GM19351 (cell line): ENCODE results near the gene CPXM1.

Source experiments
- ATAC-seq: cut with Tn5 transposase; IDR thresholded peaks from one replicate; pipeline ENCODE4 v1.9.1; 2021; ENCODE audit warnings: mild to moderate bottlenecking, moderate library complexity; ENCODE audit not compliant: unreplicated experiment

Gene CPXM1

DNA sequence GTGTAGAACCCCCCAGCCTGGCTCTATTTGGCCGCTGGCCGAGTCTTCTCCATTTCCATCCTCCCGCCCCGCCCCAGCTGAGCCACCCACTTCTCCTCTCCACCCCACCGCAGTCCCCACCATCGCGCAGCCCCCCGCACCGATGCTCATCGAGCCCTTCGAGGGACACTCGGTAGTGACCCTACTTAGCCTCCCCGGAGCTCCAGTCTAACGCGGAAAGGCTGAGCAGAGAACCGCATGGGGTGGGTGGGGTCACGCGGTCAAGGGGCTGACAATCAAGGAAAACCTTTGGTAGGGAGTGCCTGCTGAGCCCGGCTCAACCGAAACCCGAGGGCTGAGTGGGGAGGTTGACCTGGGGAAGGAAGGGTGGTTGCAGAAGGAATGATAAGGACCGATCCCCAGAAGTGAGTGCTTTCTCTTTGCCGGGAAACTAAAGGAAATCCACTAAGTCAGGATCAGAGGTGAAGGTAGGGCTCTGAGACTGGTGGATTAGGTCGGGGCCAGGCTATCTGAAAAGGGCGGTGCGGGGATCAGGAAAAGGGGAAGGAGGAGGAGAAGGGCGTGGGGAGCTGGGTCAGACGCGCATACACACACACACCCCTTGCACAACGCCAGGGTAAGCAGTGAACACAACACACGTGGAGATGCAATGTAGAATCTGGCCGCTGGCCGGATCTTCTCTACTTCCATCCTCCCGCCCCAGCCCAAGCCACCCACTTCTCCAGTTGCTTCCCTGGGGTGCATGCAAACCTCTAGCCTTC, 49.8 kb downstream of the CPXM1 start:
- ATAC-seq, result no peak

DNA sequence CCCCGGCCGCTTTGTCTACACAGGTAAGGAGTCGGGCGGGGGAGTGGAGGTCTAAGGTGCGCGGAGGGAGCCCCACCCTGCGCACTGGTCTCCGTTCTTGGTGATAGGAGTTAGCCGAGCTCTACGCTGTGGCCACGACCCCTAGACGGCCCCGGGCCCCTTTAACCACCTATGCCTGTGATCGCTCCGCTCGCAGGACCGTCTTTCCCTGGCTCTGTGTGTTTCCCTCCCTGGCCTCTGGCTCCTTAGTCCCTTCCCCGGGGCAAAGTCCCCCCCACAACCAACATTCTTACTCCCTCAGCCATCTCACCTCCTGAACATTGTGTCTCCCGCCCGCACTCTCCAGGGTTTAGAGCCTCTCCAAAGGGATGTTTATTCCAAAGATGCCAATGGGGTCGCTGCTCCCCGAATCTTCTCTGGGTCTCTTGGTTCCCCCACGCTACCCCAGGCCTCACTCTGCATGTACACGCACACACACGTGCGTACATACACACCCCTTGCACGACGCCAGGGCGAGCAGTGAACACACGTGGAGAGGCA, 50.4 kb downstream of the CPXM1 start:
- ATAC-seq, result no peak

DNA sequence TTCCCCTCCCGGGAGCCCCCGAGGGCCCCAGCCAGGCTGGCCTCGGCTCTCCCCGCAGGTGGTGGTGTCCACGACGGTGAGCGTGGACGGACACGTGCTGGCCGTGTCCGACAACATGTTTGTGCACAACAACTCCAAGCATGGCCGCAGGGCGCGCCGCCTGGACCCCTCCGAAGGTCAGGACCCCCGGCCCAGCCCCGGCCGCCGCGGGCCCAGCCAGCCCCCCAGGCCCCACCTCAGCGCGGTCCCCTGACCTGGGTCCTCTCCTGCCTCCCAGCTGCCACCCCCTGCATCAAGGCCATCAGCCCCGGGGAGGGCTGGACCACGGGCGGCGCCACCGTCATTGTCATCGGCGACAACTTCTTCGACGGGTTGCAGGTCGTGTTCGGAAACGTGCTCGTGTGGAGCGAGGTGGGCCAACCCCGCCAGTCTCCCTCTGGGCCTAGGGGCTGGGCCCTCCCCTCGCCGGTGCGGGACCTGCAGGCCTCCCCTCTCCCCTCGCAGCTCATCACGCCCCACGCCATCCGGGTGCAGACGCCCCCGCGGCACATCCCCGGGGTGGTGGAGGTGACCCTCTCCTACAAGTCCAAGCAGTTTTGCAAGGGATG, 51.0 kb downstream of the CPXM1 start:
- ATAC-seq, result no peak

- ATAC-seq, result no peak
Measured at GRCh38 chr20:2748551-2749342, 51.7 kb downstream of the CPXM1 start.

DNA sequence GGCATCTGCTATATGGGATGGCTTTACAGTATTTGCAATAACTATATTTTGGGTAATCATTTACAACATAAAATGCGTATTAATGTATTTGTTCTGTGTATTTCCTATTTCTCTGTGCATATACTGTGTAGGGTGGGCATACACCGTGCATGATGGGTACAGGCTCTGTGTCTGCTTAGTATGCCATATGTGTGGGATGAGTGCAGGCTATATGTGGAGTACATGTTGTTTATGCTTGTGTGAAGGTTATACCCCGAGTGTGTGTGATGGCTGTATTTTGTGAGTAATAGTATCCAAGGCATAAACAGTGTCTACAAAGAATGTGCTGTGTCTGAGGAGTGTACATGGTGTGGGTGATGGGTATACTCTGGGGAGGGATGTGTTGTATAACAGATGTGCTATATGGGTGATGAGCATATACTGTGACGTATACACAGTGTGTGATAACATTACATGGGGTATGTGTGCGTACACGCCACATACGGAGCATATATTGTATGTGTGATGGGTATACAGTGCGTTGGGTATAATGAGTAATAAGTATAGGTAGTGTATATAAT, 52.7 kb downstream of the CPXM1 start:
- ATAC-seq, result no peak

DNA sequence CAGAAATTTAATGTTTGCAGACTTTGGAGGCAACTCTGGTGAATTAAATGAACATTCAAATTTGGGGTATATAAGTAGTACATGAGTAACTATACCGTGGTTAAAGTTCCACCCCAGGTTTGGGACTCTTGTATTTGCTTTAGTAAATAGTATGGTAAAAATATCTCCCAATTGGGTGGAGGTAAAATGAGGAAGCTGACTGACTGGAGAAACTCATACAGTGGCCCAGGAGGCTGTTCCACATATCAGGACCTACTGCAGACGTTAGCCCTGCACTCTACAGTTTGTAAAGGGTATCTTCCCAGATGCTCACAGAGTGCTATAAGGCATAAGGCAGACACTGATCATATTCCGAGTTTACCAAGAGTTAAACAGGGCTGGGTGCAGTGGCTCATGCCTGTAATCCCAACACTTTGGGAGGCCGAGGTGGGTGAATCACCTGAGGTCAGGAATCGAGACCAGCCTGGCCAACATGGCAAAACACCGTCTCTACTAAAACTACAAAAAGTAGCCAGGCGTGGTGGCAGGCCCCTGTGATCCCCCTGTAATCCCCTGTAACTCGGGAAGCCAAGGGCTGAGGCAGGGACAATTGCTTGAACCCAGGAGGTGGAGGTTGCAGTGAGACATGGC, 53.7 kb downstream of the CPXM1 start:
- no peak for ATAC-seq

DNA sequence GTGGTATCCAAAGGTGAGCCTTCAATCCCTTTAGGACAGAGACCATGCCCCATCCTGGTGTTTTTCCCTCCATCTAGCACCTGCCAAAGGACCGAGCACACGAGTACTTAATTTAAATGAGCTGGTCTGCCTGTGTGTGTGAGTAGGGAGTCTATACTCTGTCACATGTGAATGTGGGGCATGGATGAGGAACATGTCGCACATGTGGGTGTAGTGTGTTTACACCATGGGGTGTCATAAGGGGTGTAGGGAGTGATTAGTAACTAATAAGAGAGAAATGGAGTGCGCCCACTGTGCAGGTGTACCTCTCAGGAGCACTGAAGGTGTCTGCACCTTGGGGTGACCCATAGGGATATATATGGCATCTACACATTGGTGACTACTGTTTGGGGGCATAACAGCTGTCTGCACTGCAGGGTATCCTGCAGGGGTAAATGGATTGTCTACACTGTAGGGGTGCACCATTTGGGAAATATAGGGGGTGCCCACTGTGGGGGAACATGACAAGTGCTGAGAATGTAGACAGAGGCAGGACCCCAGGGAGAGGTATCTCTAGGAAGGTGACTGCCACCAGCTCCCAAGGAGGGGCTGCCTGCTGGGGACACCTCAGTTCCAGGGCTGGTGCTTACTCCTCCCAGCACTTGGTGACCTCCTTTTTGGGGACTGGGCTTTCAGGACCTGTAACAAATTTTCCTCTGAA, 54.3 kb downstream of the CPXM1 start:
- ATAC-seq, result no peak

DNA sequence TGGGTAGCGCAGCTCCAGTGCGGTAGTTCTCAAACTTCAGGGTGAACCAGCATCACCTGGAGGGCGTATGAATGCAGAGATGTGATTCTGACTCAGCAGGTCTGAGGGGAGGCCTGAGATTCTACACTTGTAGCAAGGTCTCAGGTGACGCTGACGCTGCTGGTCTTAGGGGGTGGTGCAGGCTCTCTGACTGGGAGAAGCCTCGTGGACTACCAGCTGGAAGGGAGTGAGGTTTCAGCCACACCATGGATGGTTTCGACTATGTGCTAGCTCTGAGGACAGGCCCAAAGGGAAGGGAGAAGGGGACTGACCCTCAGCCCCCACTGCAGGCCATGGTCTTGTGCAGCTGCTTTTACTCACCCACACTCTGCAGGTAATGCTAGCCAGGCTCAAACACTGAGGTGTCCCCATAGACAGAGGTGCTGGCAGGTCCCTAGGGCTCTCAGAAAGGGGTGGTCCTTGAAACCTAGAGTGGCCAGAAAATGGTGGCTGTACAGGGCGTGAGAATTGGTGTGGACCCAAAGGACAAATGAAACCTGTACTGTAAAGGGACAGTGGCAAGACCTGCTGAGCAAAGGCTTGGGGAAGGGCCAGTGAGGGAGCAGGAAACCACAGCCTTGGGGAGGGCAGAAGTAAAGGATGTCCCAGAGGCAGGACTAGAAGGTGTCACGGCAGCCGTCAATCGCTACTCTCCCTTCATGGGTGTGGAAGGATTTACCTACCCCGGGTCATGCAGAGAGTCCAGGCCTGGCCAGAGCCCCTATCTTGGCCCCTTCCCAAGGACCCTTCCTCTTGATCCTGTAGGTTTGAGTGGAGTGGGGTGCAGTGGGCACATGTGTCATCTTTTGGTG, 55.1 kb downstream of the CPXM1 start:
- no peak for ATAC-seq
